NCI-H748 (cell line): Measurements from ENCODE around the gene GTPBP3.
"Not testable (repeated sequence)": the region's sequence is repeated elsewhere in the genome, so short reads cannot be mapped to it uniquely, and the experiment has no call there.

Source experiments
- DNase-seq: peaks from one replicate; lab custom pipeline; 2025; ENCODE audit not compliant: unreplicated experiment; lab: John Stamatoyannopoulos, UW

GTPBP3 gene

GRCh38 chr19:17336872-17337674 lies at the start of gene GTPBP3:
Gene GTPBP3, plus strand, starts transcription at chr19:17337553. Its CDS starts 59 bp downstream, at chr19:17337612.
- DNase-seq, result peak; percentile 98

- DNase-seq, result no peak
These were observed 47.9 kb upstream of the GTPBP3 start for GRCh38 chr19:17289489-17289888.

- no peak for DNase-seq
These were observed 44.9 kb upstream of the GTPBP3 start for GRCh38 chr19:17292301-17293074.

GRCh38 chr19:17293605-17294004 lies 43.7 kb upstream of the GTPBP3 start:
- no peak for DNase-seq

- DNase-seq, result no peak
These were observed 43.1 kb upstream of the GTPBP3 start for GRCh38 chr19:17294051-17294891.

- DNase-seq, result not testable (repeated sequence)
These were observed 41.8 kb upstream of the GTPBP3 start for GRCh38 chr19:17295551-17295950.

GRCh38 chr19:17296273-17296672 lies 41.1 kb upstream of the GTPBP3 start:
- DNase-seq, result no peak

- no peak for DNase-seq
These were observed 40.4 kb upstream of the GTPBP3 start for GRCh38 chr19:17296976-17297375.

GRCh38 chr19:17300992-17301619 lies 36.2 kb upstream of the GTPBP3 start:
- no peak for DNase-seq

GRCh38 chr19:17302391-17303166 lies 34.8 kb upstream of the GTPBP3 start:
- DNase-seq, result no peak

- DNase-seq, result peak; percentile 94
These were observed 34.0 kb upstream of the GTPBP3 start, which contains the start of gene ABHD8 for GRCh38 chr19:17303167-17303939. Gene ABHD8, minus strand, starts transcription at chr19:17303425. Its CDS starts 1,809 bp downstream, at chr19:17301616.

- DNase-seq, result no peak
These were observed 33.4 kb upstream of the GTPBP3 start for GRCh38 chr19:17303940-17304267.

GRCh38 chr19:17304386-17305215 lies 32.8 kb upstream of the GTPBP3 start:
- DNase-seq, result no peak

- no peak for DNase-seq
These were observed 32.2 kb upstream of the GTPBP3 start for GRCh38 chr19:17305216-17305516.

GRCh38 chr19:17305517-17306284 lies 31.7 kb upstream of the GTPBP3 start, which contains the start of gene MRPL34:
Gene MRPL34, plus strand, starts transcription at chr19:17305872. Its CDS starts 21 bp downstream, at chr19:17305893.
- DNase-seq, result peak; percentile 99

- DNase-seq, result peak; percentile 42
These were observed 31.1 kb upstream of the GTPBP3 start for GRCh38 chr19:17306285-17306714.

- DNase-seq, result no peak
These were observed 29.4 kb upstream of the GTPBP3 start for GRCh38 chr19:17307876-17308377.
